Stimulated activated CD4-positive, alpha-beta T cell treated with anti-CD3 and anti-CD28 coated beads, Interleukin-2, amount 100 ng/mL, for 24 hours (primary cell): ENCODE measurements around the gene DYNC2I2.

ENCODE experiments used
- DNase-seq, 2 donors: peaks; one replicate each; pipeline ENCODE4 v3.0.0-alpha.2; 2020

The DYNC2I2 gene

GRCh38 chr9:128635266-128636023, 21.2 kb downstream of the DYNC2I2 start:
- no peak for DNase-seq

- no peak for DNase-seq
These were observed 21.9 kb downstream of the DYNC2I2 start for GRCh38 chr9:128634651-128635262.

GRCh38 chr9:128634111-128634510, 22.5 kb downstream of the DYNC2I2 start:
- no peak for DNase-seq

- DNase-seq, result no peak
These were observed 23.0 kb downstream of the DYNC2I2 start for GRCh38 chr9:128633601-128634000.

GRCh38 chr9:128633057-128633456, 23.6 kb downstream of the DYNC2I2 start:
- DNase-seq, result no peak

GRCh38 chr9:128632486-128632885, 24.2 kb downstream of the DYNC2I2 start:
- DNase-seq, result no peak

GRCh38 chr9:128632066-128632465, 24.6 kb downstream of the DYNC2I2 start:
- no peak for DNase-seq

- DNase-seq, result no peak
These were observed 25.0 kb downstream of the DYNC2I2 start for GRCh38 chr9:128631636-128632035.

- DNase-seq, result no peak
These were observed 26.6 kb downstream of the DYNC2I2 start for GRCh38 chr9:128629852-128630545.

GRCh38 chr9:128629136-128629535, 27.5 kb downstream of the DYNC2I2 start:
- DNase-seq, result no peak

- DNase-seq, result no peak
These were observed 28.1 kb downstream of the DYNC2I2 start for GRCh38 chr9:128628471-128629048.

- no peak for DNase-seq
These were observed 28.7 kb downstream of the DYNC2I2 start for GRCh38 chr9:128627906-128628305.

GRCh38 chr9:128627127-128627715, 29.4 kb downstream of the DYNC2I2 start:
- no peak for DNase-seq

GRCh38 chr9:128626181-128626580, 30.5 kb downstream of the DYNC2I2 start:
- DNase-seq, result no peak

GRCh38 chr9:128625391-128626146, 31.1 kb downstream of the DYNC2I2 start:
- no peak for DNase-seq

GRCh38 chr9:128624566-128624965, 32.1 kb downstream of the DYNC2I2 start:
- no peak for DNase-seq

- no peak for DNase-seq
These were observed 34.8 kb downstream of the DYNC2I2 start for GRCh38 chr9:128621730-128622455.

- DNase-seq, result no peak
These were observed 36.9 kb downstream of the DYNC2I2 start for GRCh38 chr9:128619779-128620178.

- DNase-seq, result no peak
These were observed 37.5 kb downstream of the DYNC2I2 start for GRCh38 chr9:128619127-128619526.

- no peak for DNase-seq
These were observed 38.7 kb downstream of the DYNC2I2 start for GRCh38 chr9:128617943-128618342.

GRCh38 chr9:128615571-128615970, 41.1 kb downstream of the DYNC2I2 start:
- DNase-seq, result no peak

GRCh38 chr9:128614728-128615127, 41.9 kb downstream of the DYNC2I2 start:
- DNase-seq, result no peak
